Measurements from ENCODE around the gene TTC39B. TPM values are rescaled to one million over a fixed set of nuclear protein-coding genes. Genes with fewer than 3 reads are reported as not detected.
A peak's percentile ranks its signal among the peaks of the same experiment; 100 is the strongest.

The TTC39B gene
- total and polyA plus RNA-seq, 9 donors = 1.4 to 4.3 (median 2.4) TPM

GRCh38 chr9:15249042-15249818 is 57.8 kb downstream of the TTC39B start:
- Histone ChIP-seq H3K4me3 (ENCODE audit: low read length) (no peak overlapping the region), H3K4me1 (ENCODE audit: control insufficient read depth, insufficient read depth, low read length) (no peaks in the 10 kb centered on the region), H3K27ac (ENCODE audit: low read length) (no peak overlapping the region), H3K27me3 (ENCODE audit: control insufficient read depth, insufficient read depth, low read length) (no peaks in the 10 kb centered on the region), H3K9me3 (replicated peaks; ENCODE audit: control insufficient read depth, low read depth, low read length) (no peaks in the 10 kb centered on the region), H3K36me3 (ENCODE audit: control insufficient read depth, insufficient read depth, low read length) (no peaks in the 10 kb centered on the region)
- WGBS (ENCODE audit: insufficient coverage) = 58% methylated on average over 4 of the region's 7 CpGs
- no peak for DNase-seq

- Histone ChIP-seq H3K27ac (ENCODE audit: low read length) (no peak overlapping the region), H3K4me3 (ENCODE audit: low read length) (no peak overlapping the region), H3K36me3 (ENCODE audit: control insufficient read depth, insufficient read depth, low read length) (no peaks in the 10 kb centered on the region), H3K4me1 (ENCODE audit: control insufficient read depth, insufficient read depth, low read length) (no peaks in the 10 kb centered on the region), H3K9me3 (replicated peaks; ENCODE audit: control insufficient read depth, low read depth, low read length) (no peaks in the 10 kb centered on the region), H3K27me3 (ENCODE audit: control insufficient read depth, insufficient read depth, low read length) (no peaks in the 10 kb centered on the region)
- WGBS (ENCODE audit: insufficient coverage) = no CpG with 5 or more reads among the region's 2 CpGs
- DNase-seq = no peak
Measured at GRCh38 chr9:15248621-15249020, 58.4 kb downstream of the TTC39B start.

- no peaks in the 10 kb centered on the region for H3K27me3 ChIP-seq (ENCODE audit: control insufficient read depth, insufficient read depth, low read length)
- no peaks in the 10 kb centered on the region for H3K9me3 ChIP-seq (replicated peaks; ENCODE audit: control insufficient read depth, low read depth, low read length)
- no peak overlapping the region for H3K27ac ChIP-seq (ENCODE audit: low read length)
- no peak overlapping the region for H3K4me3 ChIP-seq (ENCODE audit: low read length)
- no peak for DNase-seq
- H3K4me1 ChIP-seq (ENCODE audit: control insufficient read depth, insufficient read depth, low read length) = no peaks in the 10 kb centered on the region
- H3K36me3 ChIP-seq (ENCODE audit: control insufficient read depth, insufficient read depth, low read length) = no peaks in the 10 kb centered on the region
Measured at GRCh38 chr9:15248081-15248480, 58.9 kb downstream of the TTC39B start.

- no peaks in the 10 kb centered on the region for H3K4me1 ChIP-seq (ENCODE audit: control insufficient read depth, insufficient read depth, low read length)
- no peak overlapping the region for H3K27ac ChIP-seq (ENCODE audit: low read length)
- no peak overlapping the region for H3K4me3 ChIP-seq (ENCODE audit: low read length)
- H3K36me3 ChIP-seq (ENCODE audit: control insufficient read depth, insufficient read depth, low read length) = no peaks in the 10 kb centered on the region
- no peak for DNase-seq
- H3K27me3 ChIP-seq (ENCODE audit: control insufficient read depth, insufficient read depth, low read length) = no peaks in the 10 kb centered on the region
- no peaks in the 10 kb centered on the region for H3K9me3 ChIP-seq (replicated peaks; ENCODE audit: control insufficient read depth, low read depth, low read length)
Measured at GRCh38 chr9:15246708-15247107, 60.3 kb downstream of the TTC39B start.

GRCh38 chr9:15246243-15246642 is 60.8 kb downstream of the TTC39B start:
- WGBS (ENCODE audit: insufficient coverage) = 89% methylated on average over 1 of the region's 1 CpG
- no peak for DNase-seq
- Histone ChIP-seq H3K4me3 (ENCODE audit: low read length) (no peak overlapping the region), H3K4me1 (ENCODE audit: control insufficient read depth, insufficient read depth, low read length) (no peaks in the 10 kb centered on the region), H3K36me3 (ENCODE audit: control insufficient read depth, insufficient read depth, low read length) (no peaks in the 10 kb centered on the region), H3K27ac (ENCODE audit: low read length) (no peak overlapping the region), H3K9me3 (replicated peaks; ENCODE audit: control insufficient read depth, low read depth, low read length) (no peaks in the 10 kb centered on the region), H3K27me3 (ENCODE audit: control insufficient read depth, insufficient read depth, low read length) (no peaks in the 10 kb centered on the region)

GRCh38 chr9:15244001-15244441 is 63.0 kb downstream of the TTC39B start:
- H3K27me3 ChIP-seq (ENCODE audit: control insufficient read depth, insufficient read depth, low read length) = no peaks in the 10 kb centered on the region
- no peaks in the 10 kb centered on the region for H3K36me3 ChIP-seq (ENCODE audit: control insufficient read depth, insufficient read depth, low read length)
- no peak overlapping the region for H3K27ac ChIP-seq (ENCODE audit: low read length)
- H3K9me3 ChIP-seq (replicated peaks; ENCODE audit: control insufficient read depth, low read depth, low read length) = peaks cover 2% of the 10 kb centered on the region
- no peaks in the 10 kb centered on the region for H3K4me1 ChIP-seq (ENCODE audit: control insufficient read depth, insufficient read depth, low read length)
- WGBS (ENCODE audit: insufficient coverage) = 96% methylated on average over 4 of the region's 4 CpGs
- DNase-seq = no peak
- no peak overlapping the region for H3K4me3 ChIP-seq (ENCODE audit: low read length)

GRCh38 chr9:15243081-15243480 is 63.9 kb downstream of the TTC39B start:
- no CpG with 5 or more reads among the region's 1 CpG for WGBS (ENCODE audit: insufficient coverage)
- no peak overlapping the region for H3K27ac ChIP-seq (ENCODE audit: low read length)

GRCh38 chr9:15240927-15241326 is 66.1 kb downstream of the TTC39B start:
- no CpG with 5 or more reads among the region's 4 CpGs for WGBS (ENCODE audit: insufficient coverage)
- Histone ChIP-seq H3K27me3 (ENCODE audit: control insufficient read depth, insufficient read depth, low read length) (no peaks in the 10 kb centered on the region), H3K9me3 (replicated peaks; ENCODE audit: control insufficient read depth, low read depth, low read length) (peaks cover 8% of the 10 kb centered on the region), H3K4me3 (ENCODE audit: low read length) (no peak overlapping the region), H3K36me3 (ENCODE audit: control insufficient read depth, insufficient read depth, low read length) (no peaks in the 10 kb centered on the region), H3K4me1 (ENCODE audit: control insufficient read depth, insufficient read depth, low read length) (no peaks in the 10 kb centered on the region), H3K27ac (ENCODE audit: low read length) (no peak overlapping the region)
- DNase-seq = no peak

More at GRCh38 chr9:15243081-15243480, 63.9 kb downstream of the TTC39B start:
- DNase-seq = no peak
- no peaks in the 10 kb centered on the region for H3K36me3 ChIP-seq (ENCODE audit: control insufficient read depth, insufficient read depth, low read length)
- H3K4me3 ChIP-seq (ENCODE audit: low read length) = no peak overlapping the region
- H3K9me3 ChIP-seq (replicated peaks; ENCODE audit: control insufficient read depth, low read depth, low read length) = peaks cover 4% of the 10 kb centered on the region
- no peaks in the 10 kb centered on the region for H3K27me3 ChIP-seq (ENCODE audit: control insufficient read depth, insufficient read depth, low read length)
- H3K4me1 ChIP-seq (ENCODE audit: control insufficient read depth, insufficient read depth, low read length) = no peaks in the 10 kb centered on the region

- Histone ChIP-seq H3K27ac (ENCODE audit: low read length) (no peak overlapping the region), H3K36me3 (ENCODE audit: control insufficient read depth, insufficient read depth, low read length) (no peaks in the 10 kb centered on the region), H3K27me3 (ENCODE audit: control insufficient read depth, insufficient read depth, low read length) (no peaks in the 10 kb centered on the region), H3K9me3 (replicated peaks; ENCODE audit: control insufficient read depth, low read depth, low read length) (peaks cover 12% of the 10 kb centered on the region), H3K4me3 (ENCODE audit: low read length) (no peak overlapping the region), H3K4me1 (ENCODE audit: control insufficient read depth, insufficient read depth, low read length) (no peaks in the 10 kb centered on the region)
- DNase-seq = peak; percentile 31
- no CpG with 5 or more reads among the region's 2 CpGs for WGBS (ENCODE audit: insufficient coverage)
Measured at GRCh38 chr9:15239816-15240215, 67.2 kb downstream of the TTC39B start.

- no CpG with 5 or more reads among the region's 5 CpGs for WGBS (ENCODE audit: insufficient coverage)
- Histone ChIP-seq H3K27ac (ENCODE audit: low read length) (no peak overlapping the region), H3K4me3 (ENCODE audit: low read length) (no peak overlapping the region), H3K9me3 (replicated peaks; ENCODE audit: control insufficient read depth, low read depth, low read length) (peaks cover 12% of the 10 kb centered on the region), H3K36me3 (ENCODE audit: control insufficient read depth, insufficient read depth, low read length) (no peaks in the 10 kb centered on the region), H3K27me3 (ENCODE audit: control insufficient read depth, insufficient read depth, low read length) (no peaks in the 10 kb centered on the region), H3K4me1 (ENCODE audit: control insufficient read depth, insufficient read depth, low read length) (no peaks in the 10 kb centered on the region)
- DNase-seq = no peak
Measured at GRCh38 chr9:15238646-15239045, 68.4 kb downstream of the TTC39B start.

- no peaks in the 10 kb centered on the region for H3K27me3 ChIP-seq (ENCODE audit: control insufficient read depth, insufficient read depth, low read length)
- 100% methylated on average over 1 of the region's 2 CpGs for WGBS (ENCODE audit: insufficient coverage)
- H3K9me3 ChIP-seq (replicated peaks; ENCODE audit: control insufficient read depth, low read depth, low read length) = peaks cover 12% of the 10 kb centered on the region
- H3K27ac ChIP-seq (ENCODE audit: low read length) = no peak overlapping the region
- H3K4me1 ChIP-seq (ENCODE audit: control insufficient read depth, insufficient read depth, low read length) = no peaks in the 10 kb centered on the region
- H3K36me3 ChIP-seq (ENCODE audit: control insufficient read depth, insufficient read depth, low read length) = no peaks in the 10 kb centered on the region
- no peak for DNase-seq
- no peak overlapping the region for H3K4me3 ChIP-seq (ENCODE audit: low read length)
Measured at GRCh38 chr9:15235658-15236057, 71.4 kb downstream of the TTC39B start.

Data from muscle of leg (tissue), 11 donors.